ENCODE measurements around the gene PODN. TPM values are rescaled to one million over a fixed set of nuclear protein-coding genes. Genes with fewer than 3 reads are reported as not detected.

The PODN gene
- 0.82 TPM for total RNA-seq

- no peak for FAIRE-seq
- DNase-seq (ENCODE audit: low spot score in 2 of 2): peak; percentile 60 to 66
Observed at GRCh38 chr1:53061859-53062707, at the start of gene PODN. Gene PODN (plus strand): TSS chr1:53062213. CDS start chr1:53069856, 7,643 bp downstream.

- FAIRE-seq (no peak), DNase-seq (ENCODE audit: low spot score in 2 of 2) (peak; percentile 28 to 57)
Observed at GRCh38 chr1:53014791-53015507, 47.1 kb upstream of the PODN start.

GRCh38 chr1:53015508-53015860 lies 46.5 kb upstream of the PODN start:
- FAIRE-seq: no peak
- no peak for DNase-seq (ENCODE audit: low spot score in 2 of 2)

GRCh38 chr1:53016705-53017104 lies 45.3 kb upstream of the PODN start:
- no peak for FAIRE-seq
- DNase-seq (ENCODE audit: low spot score in 2 of 2): no peak

- DNase-seq (ENCODE audit: low spot score in 2 of 2): no peak
- no peak for FAIRE-seq
Observed at GRCh38 chr1:53020588-53020987, 41.4 kb upstream of the PODN start.

GRCh38 chr1:53022179-53022578 lies 39.8 kb upstream of the PODN start:
- DNase-seq (ENCODE audit: low spot score in 2 of 2): no peak
- no peak for FAIRE-seq

GRCh38 chr1:53023546-53023945 lies 38.5 kb upstream of the PODN start:
- FAIRE-seq (no peak), DNase-seq (ENCODE audit: low spot score in 2 of 2) (no peak)

GRCh38 chr1:53024117-53024516 lies 37.9 kb upstream of the PODN start:
- no peak for FAIRE-seq
- DNase-seq (ENCODE audit: low spot score in 2 of 2): no peak

- no peak for FAIRE-seq
- DNase-seq (ENCODE audit: low spot score in 2 of 2): peak in 1 of 2 donors; percentile 25
Observed at GRCh38 chr1:53025034-53025768, 36.8 kb upstream of the PODN start.

- no peak for FAIRE-seq
Observed at GRCh38 chr1:53025769-53026112, 36.3 kb upstream of the PODN start.

GRCh38 chr1:53026254-53026653 lies 35.8 kb upstream of the PODN start:
- no peak for DNase-seq (ENCODE audit: low spot score in 2 of 2)
- no peak for FAIRE-seq

More at GRCh38 chr1:53025769-53026112, 36.3 kb upstream of the PODN start:
- no peak for DNase-seq (ENCODE audit: low spot score in 2 of 2)

GRCh38 chr1:53031732-53032131 lies 30.3 kb upstream of the PODN start:
- no peak for FAIRE-seq
- no peak for DNase-seq (ENCODE audit: low spot score in 2 of 2)

GRCh38 chr1:53037159-53037558 lies 24.9 kb upstream of the PODN start:
- FAIRE-seq: no peak
- DNase-seq (ENCODE audit: low spot score in 2 of 2): no peak

- FAIRE-seq: no peak
- no peak for DNase-seq (ENCODE audit: low spot score in 2 of 2)
Observed at GRCh38 chr1:53038566-53038965, 23.4 kb upstream of the PODN start.

- no peak for FAIRE-seq
- DNase-seq (ENCODE audit: low spot score in 2 of 2): no peak
Observed at GRCh38 chr1:53043271-53043670, 18.7 kb upstream of the PODN start.

- no peak for DNase-seq (ENCODE audit: low spot score in 2 of 2)
- FAIRE-seq: no peak
Observed at GRCh38 chr1:53044926-53045325, 17.1 kb upstream of the PODN start.

- FAIRE-seq: no peak
Observed at GRCh38 chr1:53046930-53047329, 15.1 kb upstream of the PODN start.

GRCh38 chr1:53047737-53048736 lies 14.0 kb upstream of the PODN start:
- no peak for DNase-seq (ENCODE audit: low spot score in 2 of 2)
- no peak for FAIRE-seq

More at GRCh38 chr1:53046930-53047329, 15.1 kb upstream of the PODN start:
- no peak for DNase-seq (ENCODE audit: low spot score in 2 of 2)

- no peak for FAIRE-seq
- no peak for DNase-seq (ENCODE audit: low spot score in 2 of 2)
Observed at GRCh38 chr1:53048960-53049573, 12.9 kb upstream of the PODN start.

GRCh38 chr1:53049574-53049967 lies 12.4 kb upstream of the PODN start:
- no peak for FAIRE-seq
- no peak for DNase-seq (ENCODE audit: low spot score in 2 of 2)

Measured in frontal cortex (tissue), 4 donors.